ENCODE measurements around the gene LPXN. TPM values are rescaled to one million over a fixed set of nuclear protein-coding genes. Genes with fewer than 3 reads are reported as not detected.

The LPXN gene
- polyA plus RNA-seq, 1 experiment, result 12.3 TPM

GRCh38 chr11:58490827-58491226 is 84.8 kb downstream of the LPXN start:
- ChIA-PET POLR2A (no interaction called here), CTCF (no interaction called here)
- H3K4me3 ChIP-seq (ENCODE audit: low read depth, low read length), result no peak overlapping the region
- TF ChIP-seq CTCF (IDR thresholded peaks at IDR 0.05; ENCODE audit: low read depth, low read length), result no peak
- no peak overlapping the region for H3K27ac ChIP-seq (ENCODE audit: low read depth, low read length)
- H3K9me3 ChIP-seq (ENCODE audit: control insufficient read depth, insufficient read depth, low read length), result no peaks in the 10 kb centered on the region
- no peak for DNase-seq (ENCODE audit: low read depth, low spot score)
- no peaks in the 10 kb centered on the region for H3K27me3 ChIP-seq (ENCODE audit: control insufficient read depth, insufficient read depth, low read length)

- no peak overlapping the region for H3K27ac ChIP-seq (ENCODE audit: low read depth, low read length)
- H3K27me3 ChIP-seq (ENCODE audit: control insufficient read depth, insufficient read depth, low read length), result no peaks in the 10 kb centered on the region
- no peaks in the 10 kb centered on the region for H3K9me3 ChIP-seq (ENCODE audit: control insufficient read depth, insufficient read depth, low read length)
- ChIA-PET CTCF (interaction anchor here (0.6 kb wide), 1 partner anchor 843 kb away, joined by 4 read pairs; no protein-coding TSS in a partner anchor), POLR2A (no interaction called here)
- DNase-seq (ENCODE audit: low read depth, low spot score), result no peak
- TF ChIP-seq CTCF (IDR thresholded peaks at IDR 0.05; ENCODE audit: low read depth, low read length), result no peak
- H3K4me3 ChIP-seq (ENCODE audit: low read depth, low read length), result no peak overlapping the region
These were observed 88.5 kb downstream of the LPXN start for GRCh38 chr11:58487170-58487569.

- Histone ChIP-seq H3K27me3 (ENCODE audit: control insufficient read depth, insufficient read depth, low read length) (no peaks in the 10 kb centered on the region), H3K4me3 (ENCODE audit: low read depth, low read length) (no peak overlapping the region), H3K27ac (ENCODE audit: low read depth, low read length) (no peak overlapping the region), H3K9me3 (ENCODE audit: control insufficient read depth, insufficient read depth, low read length) (no peaks in the 10 kb centered on the region)
- ChIA-PET POLR2A (no interaction called here), CTCF (no interaction called here)
- no peak for TF ChIP-seq CTCF (IDR thresholded peaks at IDR 0.05; ENCODE audit: low read depth, low read length)
- no peak for DNase-seq (ENCODE audit: low read depth, low spot score)
These were observed 89.7 kb downstream of the LPXN start for GRCh38 chr11:58485961-58486360.

Other genes starting within 250 kb of the LPXN start
- gene OR5B17, start 216.8 kb downstream of the LPXN start, polyA plus RNA-seq (2011; rRNA removed), result not detected in 2 replicates
- gene OR5B3, start 169.0 kb downstream of the LPXN start, polyA plus RNA-seq (2011; rRNA removed), result not detected in 2 replicates
- 0.05 TPM in 1 of 2 replicates, not detected in the other for gene OR5B2, start 147.7 kb downstream of the LPXN start, polyA plus RNA-seq (2011; rRNA removed)
- not detected in 2 replicates for gene OR5B12, start 133.6 kb downstream of the LPXN start, polyA plus RNA-seq (2011; rRNA removed)
- gene OR5B21, start 67.8 kb downstream of the LPXN start, polyA plus RNA-seq (2011; rRNA removed), result not detected in 2 replicates
- gene ZFP91, start 3.2 kb upstream of the LPXN start, polyA plus RNA-seq (2011; rRNA removed), result 38.8 and 47.9 TPM in 2 replicates
- gene CNTF, start 46.8 kb upstream of the LPXN start, polyA plus RNA-seq (2011; rRNA removed), result 0.55 and 1.1 TPM in 2 replicates
- gene GLYAT, start 156.1 kb upstream of the LPXN start, polyA plus RNA-seq (2011; rRNA removed), result not detected in 2 replicates

Data from AG04450 (cell line).